DND-41 (cell line): ENCODE results near the gene RNF217.

Source experiments
- ATAC-seq: fragments of 200-7000 bp; cut with Tn5 transposase; 3 replicates; pipeline ENCODE4 v1.9.1; 2021; ENCODE audit warnings: low read depth; ENCODE audit not compliant: insufficient read depth
- DNase-seq: peaks from one replicate; pipeline ENCODE4 v3.0.0-alpha.2; 2020
- H2AFZ ChIP-seq: 2 replicates; pipeline ENCODE4 v1.6.0; 2012; ENCODE audit warnings: low read depth, low read length
- H3K27ac ChIP-seq: 2 replicates; pipeline ENCODE4 v1.5.1; 2012; ENCODE audit warnings: low read length, inconsistent platforms
- H3K27me3 ChIP-seq: fragments of 200-600 bp; sonication (generic); 2 replicates; pipeline ENCODE4 v1.6.0; 2012; ENCODE audit warnings: low read length, mild to moderate bottlenecking, inconsistent platforms; ENCODE audit not compliant: insufficient read depth, poor library complexity
- H3K36me3 ChIP-seq: 2 replicates; pipeline ENCODE4 v1.5.1; 2012; ENCODE audit warnings: low read length, inconsistent platforms; ENCODE audit not compliant: insufficient read depth
- H3K4me1 ChIP-seq: 2 replicates; pipeline ENCODE4 v1.5.1; 2012; ENCODE audit warnings: mild to moderate bottlenecking, low read length; ENCODE audit not compliant: insufficient read depth
- H3K4me2 ChIP-seq: 2 replicates; pipeline ENCODE4 v1.6.0; 2012; ENCODE audit warnings: mild to moderate bottlenecking, moderate library complexity, low read length, inconsistent platforms; ENCODE audit not compliant: insufficient read depth
- H3K4me3 ChIP-seq, 2 experiments: fragments of 200-600 bp in 1 of 2; shearing (Covaris generic) in 1 of 2; 2 replicates each; pipeline ENCODE4 v1.5.1; 2012 to 2016; ENCODE audit warnings: inconsistent platforms in 2 of 2, low read length in 2 of 2, mild to moderate bottlenecking in 2 of 2, low read depth in 1 of 2, moderate library complexity in 1 of 2
- H3K79me2 ChIP-seq: 2 replicates; pipeline ENCODE4 v1.6.0; 2012; ENCODE audit warnings: low read length, inconsistent platforms; ENCODE audit not compliant: insufficient read depth
- H3K9ac ChIP-seq: 2 replicates; pipeline ENCODE4 v1.6.0; 2012; ENCODE audit warnings: low read depth, mild to moderate bottlenecking, inconsistent platforms, low read length, moderate library complexity
- H3K9me3 ChIP-seq: 2 replicates; pipeline ENCODE4 v1.5.1; 2012; ENCODE audit warnings: low read length, moderate library complexity, mild to moderate bottlenecking, inconsistent platforms; ENCODE audit not compliant: insufficient read depth, severe bottlenecking
- H4K20me1 ChIP-seq: 2 replicates; pipeline ENCODE4 v1.6.0; 2012; ENCODE audit warnings: low read length; ENCODE audit not compliant: insufficient read depth
- EZH2 ChIP-seq: IDR thresholded peaks from 3 replicates; pipeline ENCODE4 v1.6.1; 2012; ENCODE audit warnings: borderline replicate concordance, low read depth, mild to moderate bottlenecking, moderate library complexity, low read length, inconsistent platforms; ENCODE audit not compliant: severe bottlenecking
- TF ChIP-seq, protein P1 (sequence below): IDR thresholded peaks from 2 replicates; pipeline ENCODE4 v1.5.1; 2012; ENCODE audit warnings: borderline replicate concordance, low read length, moderate library complexity, mild to moderate bottlenecking; ENCODE audit not compliant: poor library complexity, severe bottlenecking; ENCODE audit errors: extremely low read depth

Gene RNF217

GRCh38 chr6:125112934-125113333 lies 150.7 kb downstream of the RNF217 start:
- H3K4me2 ChIP-seq: no peak overlapping the region
- H3K4me1 ChIP-seq: no peaks in the 10 kb centered on the region
- H3K9me3 ChIP-seq: peaks cover 9% of the 10 kb centered on the region
- ATAC-seq (no peak), DNase-seq (no peak)
- H3K27me3 ChIP-seq: no peaks in the 10 kb centered on the region
- no peak overlapping the region for H3K4me3 ChIP-seq
- no peaks in the 10 kb centered on the region for H4K20me1 ChIP-seq
- H3K9ac ChIP-seq: no peak overlapping the region
- H2AFZ ChIP-seq: no peak overlapping the region
- H3K27ac ChIP-seq: no peak overlapping the region
- no peaks in the 10 kb centered on the region for H3K36me3 ChIP-seq
- H3K79me2 ChIP-seq: no peaks in the 10 kb centered on the region
- TF ChIP-seq, protein P1, sequence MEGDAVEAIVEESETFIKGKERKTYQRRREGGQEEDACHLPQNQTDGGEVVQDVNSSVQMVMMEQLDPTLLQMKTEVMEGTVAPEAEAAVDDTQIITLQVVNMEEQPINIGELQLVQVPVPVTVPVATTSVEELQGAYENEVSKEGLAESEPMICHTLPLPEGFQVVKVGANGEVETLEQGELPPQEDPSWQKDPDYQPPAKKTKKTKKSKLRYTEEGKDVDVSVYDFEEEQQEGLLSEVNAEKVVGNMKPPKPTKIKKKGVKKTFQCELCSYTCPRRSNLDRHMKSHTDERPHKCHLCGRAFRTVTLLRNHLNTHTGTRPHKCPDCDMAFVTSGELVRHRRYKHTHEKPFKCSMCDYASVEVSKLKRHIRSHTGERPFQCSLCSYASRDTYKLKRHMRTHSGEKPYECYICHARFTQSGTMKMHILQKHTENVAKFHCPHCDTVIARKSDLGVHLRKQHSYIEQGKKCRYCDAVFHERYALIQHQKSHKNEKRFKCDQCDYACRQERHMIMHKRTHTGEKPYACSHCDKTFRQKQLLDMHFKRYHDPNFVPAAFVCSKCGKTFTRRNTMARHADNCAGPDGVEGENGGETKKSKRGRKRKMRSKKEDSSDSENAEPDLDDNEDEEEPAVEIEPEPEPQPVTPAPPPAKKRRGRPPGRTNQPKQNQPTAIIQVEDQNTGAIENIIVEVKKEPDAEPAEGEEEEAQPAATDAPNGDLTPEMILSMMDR: no peak

DNA sequence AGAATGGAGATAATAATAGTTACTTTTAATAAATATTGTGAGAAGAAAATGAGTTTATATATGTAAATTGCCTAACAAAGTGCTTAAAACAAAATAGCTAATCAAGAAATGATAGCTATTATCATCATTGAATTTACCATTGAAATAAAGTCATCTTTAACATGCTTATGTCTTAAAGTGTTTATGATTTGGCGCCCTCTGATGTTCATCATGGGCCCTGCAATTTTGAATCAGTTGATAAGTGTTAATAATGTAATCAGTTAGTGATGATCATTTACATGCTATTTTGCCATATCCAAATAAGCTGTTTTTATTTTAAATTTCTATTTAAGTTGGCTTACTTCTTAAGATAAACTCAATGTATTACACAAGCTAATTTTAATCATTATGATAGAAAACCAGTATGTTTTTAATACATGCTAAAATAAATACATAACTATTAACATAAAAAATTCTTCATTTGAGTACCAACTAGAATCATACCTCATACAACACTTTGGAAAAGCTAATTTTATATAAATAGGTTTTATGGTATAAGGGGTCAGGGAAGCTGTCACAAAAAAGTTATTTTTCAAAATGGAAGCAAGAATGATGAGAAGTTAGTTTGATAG lies 152.1 kb downstream of the RNF217 start:
- ATAC-seq (no peak), DNase-seq (peak; percentile 50)
- no peaks in the 10 kb centered on the region for H3K36me3 ChIP-seq
- no peak for TF ChIP-seq EZH2
- TF ChIP-seq, protein P1: peak; percentile 86
- no peak overlapping the region for H3K4me3 ChIP-seq
- no peaks in the 10 kb centered on the region for H3K79me2 ChIP-seq
- peaks cover 9% of the 10 kb centered on the region for H3K9me3 ChIP-seq
- no peak overlapping the region for H3K27ac ChIP-seq
- H4K20me1 ChIP-seq: no peaks in the 10 kb centered on the region
- no peak overlapping the region for H3K4me2 ChIP-seq
- H2AFZ ChIP-seq: no peak overlapping the region
- no peaks in the 10 kb centered on the region for H3K27me3 ChIP-seq
- H3K9ac ChIP-seq: no peak overlapping the region
- H3K4me1 ChIP-seq: no peaks in the 10 kb centered on the region

GRCh38 chr6:125116170-125116569 lies 153.9 kb downstream of the RNF217 start:
- Histone ChIP-seq H3K79me2 (no peaks in the 10 kb centered on the region), H2AFZ (no peak overlapping the region), H4K20me1 (no peaks in the 10 kb centered on the region), H3K4me2 (no peak overlapping the region), H3K4me3 (no peak overlapping the region), H3K27me3 (no peaks in the 10 kb centered on the region), H3K27ac (no peak overlapping the region), H3K36me3 (no peaks in the 10 kb centered on the region), H3K9me3 (peaks cover under 1% of the 10 kb centered on the region), H3K4me1 (no peaks in the 10 kb centered on the region), H3K9ac (no peak overlapping the region)
- no peak for DNase-seq
- TF ChIP-seq EZH2: no peak
- TF ChIP-seq, protein P1: no peak
- ATAC-seq: no peak

GRCh38 chr6:125116710-125117109 lies 154.5 kb downstream of the RNF217 start:
- H3K4me3 ChIP-seq: no peak overlapping the region
- no peaks in the 10 kb centered on the region for H3K9me3 ChIP-seq
- no peaks in the 10 kb centered on the region for H3K4me1 ChIP-seq
- TF ChIP-seq, protein P1: no peak
- TF ChIP-seq EZH2: no peak
- H3K4me2 ChIP-seq: no peak overlapping the region
- H3K9ac ChIP-seq: no peak overlapping the region
- no peaks in the 10 kb centered on the region for H3K79me2 ChIP-seq
- no peaks in the 10 kb centered on the region for H3K27me3 ChIP-seq
- ATAC-seq (no peak), DNase-seq (no peak)
- no peak overlapping the region for H2AFZ ChIP-seq
- no peaks in the 10 kb centered on the region for H4K20me1 ChIP-seq
- no peaks in the 10 kb centered on the region for H3K36me3 ChIP-seq
- no peak overlapping the region for H3K27ac ChIP-seq
